Endothelial cell of umbilical vein (primary cell): ENCODE measurements around the gene RPS6KA4.

Experiments used
- CTCF ChIP-seq, 2 donors: IDR thresholded peaks; 1 replicate in 1 of 2; 2 replicates in 1 of 2; pipeline ENCODE4 v1.5.1; 2011; ENCODE audit warnings: low read length in 2 of 2, mild to moderate bottlenecking in 2 of 2, moderate library complexity in 2 of 2, control low read depth in 1 of 2, inconsistent platforms in 1 of 2, low read depth in 1 of 2; ENCODE audit not compliant: insufficient read depth in 1 of 2; ENCODE audit errors: extremely low read depth in 1 of 2
- POLR2A ChIP-seq: IDR thresholded peaks from 2 replicates; pipeline ENCODE4 v1.6.1; 2012; ENCODE audit warnings: low read depth, mild to moderate bottlenecking, control low read depth, low read length
- POLR2AphosphoS5 ChIP-seq: IDR thresholded peaks from 2 replicates; pipeline ENCODE4 v1.6.1; 2012; ENCODE audit warnings: low read depth, mild to moderate bottlenecking, control low read depth, low read length, moderate library complexity; ENCODE audit not compliant: insufficient read depth

- TF ChIP-seq POLR2A: no peak
- no peak for TF ChIP-seq POLR2AphosphoS5
- TF ChIP-seq CTCF (IDR thresholded peaks at IDR 0.05; ENCODE audit: extremely low read depth in 1 of 2, insufficient read depth in 1 of 2, low read depth in 1 of 2, low read length in 2 of 2): no peak
Observed at GRCh38 chr11:64369440-64370421, 10.8 kb downstream of the RPS6KA4 start.
